Neuronal stem cell (in vitro differentiated cells): ENCODE data around the gene NAB1.

ENCODE experiments used
- DNase-seq: peaks from one replicate; pipeline ENCODE4 v3.0.0-alpha.2; 2013; ENCODE audit warnings: low spot score
- H2AFZ ChIP-seq: one replicate; pipeline ENCODE4 v1.6.1; 2013; ENCODE audit warnings: mild to moderate bottlenecking, low read length, inconsistent platforms
- H2AK5ac ChIP-seq: 2 replicates; pipeline ENCODE4 v1.6.1; 2013; ENCODE audit warnings: low read depth, mild to moderate bottlenecking, inconsistent platforms, low read length, moderate library complexity, mixed read lengths
- H2BK120ac ChIP-seq: 2 replicates; pipeline ENCODE4 v1.6.1; 2013; ENCODE audit warnings: low read depth, mild to moderate bottlenecking, inconsistent platforms, low read length, moderate library complexity, mixed read lengths
- H2BK12ac ChIP-seq: one replicate; pipeline ENCODE4 v1.6.1; 2013; ENCODE audit warnings: low read length, inconsistent platforms
- H2BK15ac ChIP-seq: 2 replicates; pipeline ENCODE4 v1.6.1; 2013; ENCODE audit warnings: mild to moderate bottlenecking, low read length, inconsistent platforms, mixed read lengths
- H2BK5ac ChIP-seq: one replicate; pipeline ENCODE4 v1.6.1; 2013; ENCODE audit warnings: inconsistent platforms, mild to moderate bottlenecking, low read length, moderate library complexity
- H3K14ac ChIP-seq: one replicate; pipeline ENCODE4 v1.6.1; 2013; ENCODE audit warnings: low read length, inconsistent platforms
- H3K18ac ChIP-seq: 2 replicates; pipeline ENCODE4 v1.6.1; 2013; ENCODE audit warnings: low read length, inconsistent platforms
- H3K23ac ChIP-seq: 2 replicates; pipeline ENCODE4 v1.6.1; 2013; ENCODE audit warnings: low read depth, mild to moderate bottlenecking, mixed read lengths, low read length, inconsistent platforms; ENCODE audit not compliant: poor library complexity
- H3K27ac ChIP-seq: replicated peaks from 3 replicates; pipeline ENCODE4 v1.5.1; 2013; ENCODE audit warnings: low read length, inconsistent platforms
- H3K27me3 ChIP-seq, 3 experiments: 2 replicates each; pipeline ENCODE4 v1.6.1; 2013; ENCODE audit warnings: low read length in 3 of 3, mild to moderate bottlenecking in 2 of 3, inconsistent platforms in 1 of 3, low read depth in 1 of 3, mixed read lengths in 1 of 3, moderate library complexity in 1 of 3; ENCODE audit not compliant: control insufficient read depth in 3 of 3, insufficient read depth in 3 of 3
- H3K36me3 ChIP-seq, 2 donors: replicated peaks in 1 of 2; 2 replicates each; pipeline ENCODE4 v1.6.1; 2013; ENCODE audit warnings: low read length in 2 of 2; ENCODE audit not compliant: control insufficient read depth in 2 of 2, insufficient read depth in 2 of 2
- H3K4ac ChIP-seq: 2 replicates; pipeline ENCODE4 v1.6.1; 2013; ENCODE audit warnings: inconsistent platforms, mild to moderate bottlenecking, low read length, moderate library complexity
- H3K4me1 ChIP-seq, 2 donors: 1 replicate in 1 of 2; 2 replicates in 1 of 2; pipeline ENCODE4 v1.6.1; 2013; ENCODE audit warnings: low read length in 2 of 2, low read depth in 1 of 2; ENCODE audit not compliant: control insufficient read depth in 2 of 2, insufficient read depth in 1 of 2
- H3K4me2 ChIP-seq: one replicate; pipeline ENCODE4 v1.6.1; 2013; ENCODE audit warnings: mild to moderate bottlenecking, low read length, inconsistent platforms; ENCODE audit not compliant: insufficient read depth, poor library complexity, severe bottlenecking
- H3K4me3 ChIP-seq, 2 donors: 2 replicates each; pipeline ENCODE4 v1.5.1; 2013; ENCODE audit warnings: low read length in 2 of 2, mild to moderate bottlenecking in 2 of 2, inconsistent platforms in 1 of 2, moderate library complexity in 1 of 2
- H3K79me1 ChIP-seq: one replicate; pipeline ENCODE4 v1.6.1; 2013; ENCODE audit warnings: low read depth, mild to moderate bottlenecking, inconsistent platforms, low read length, moderate library complexity
- H3K9ac ChIP-seq: one replicate; pipeline ENCODE4 v1.6.1; 2013; ENCODE audit warnings: mild to moderate bottlenecking, low read depth, low read length, inconsistent platforms; ENCODE audit not compliant: poor library complexity
- H3K9me3 ChIP-seq, 2 donors: replicated peaks in 1 of 2; 2 replicates each; pipeline versions ENCODE3 to v1.6.1; 2013; ENCODE audit warnings: low read length in 2 of 2, mild to moderate bottlenecking in 2 of 2, inconsistent platforms in 1 of 2, low read depth in 1 of 2, mixed read lengths in 1 of 2, moderate library complexity in 1 of 2; ENCODE audit not compliant: control insufficient read depth in 2 of 2, insufficient read depth in 1 of 2
- H4K8ac ChIP-seq: one replicate; pipeline ENCODE4 v1.6.1; 2013; ENCODE audit warnings: low read depth, mild to moderate bottlenecking, inconsistent platforms, low read length, moderate library complexity
- H4K91ac ChIP-seq: one replicate; pipeline ENCODE4 v1.6.1; 2013; ENCODE audit warnings: low read length, low read depth, mild to moderate bottlenecking, inconsistent platforms; ENCODE audit not compliant: poor library complexity
- WGBS, 2 donors: extraction: QIAGEN DNeasy Blood & Tissue Kit; methylation state at CpG; one replicate each; pipeline ENCODE4 v1.1.7; 2013; ENCODE audit warnings: missing lambda C conversion rate in 2 of 2, mixed read lengths in 1 of 2; ENCODE audit not compliant: insufficient read length in 2 of 2, insufficient replicate concordance in 1 of 2; ENCODE audit errors: extremely low coverage in 2 of 2; 5-methylcytosine and 5-hydroxymethylcytosine counted together

Gene NAB1

GRCh38 chr2:190653931-190654330 is 5.0 kb downstream of the NAB1 start:
- no peaks in the 10 kb centered on the region for H3K27me3 ChIP-seq
- no peak for DNase-seq
- no peak overlapping the region for H3K4me3 ChIP-seq
- no peak overlapping the region for H3K4me2 ChIP-seq
- H2BK15ac ChIP-seq: no peak overlapping the region
- no peak overlapping the region for H4K91ac ChIP-seq
- H3K27ac ChIP-seq: no peak overlapping the region
- H2BK120ac ChIP-seq: no peak overlapping the region
- H3K9ac ChIP-seq: no peak overlapping the region
- no peak overlapping the region for H2AFZ ChIP-seq
- no peak overlapping the region for H3K18ac ChIP-seq
- H3K9me3 ChIP-seq: no peaks in the 10 kb centered on the region
- H3K79me1 ChIP-seq: peaks cover 5% of the 10 kb centered on the region
- H4K8ac ChIP-seq: no peak overlapping the region
- no peak overlapping the region for H3K14ac ChIP-seq
- no peak overlapping the region for H2BK12ac ChIP-seq
- no peak overlapping the region for H3K23ac ChIP-seq
- H3K4ac ChIP-seq: no peak overlapping the region
- H3K36me3 ChIP-seq: peaks cover 0 to 6% of the 10 kb centered on the region in 2 donors
- no peak overlapping the region for H2AK5ac ChIP-seq
- no peak overlapping the region for H2BK5ac ChIP-seq
- H3K4me1 ChIP-seq: peaks cover 0 to 4% of the 10 kb centered on the region in 2 donors

DNA sequence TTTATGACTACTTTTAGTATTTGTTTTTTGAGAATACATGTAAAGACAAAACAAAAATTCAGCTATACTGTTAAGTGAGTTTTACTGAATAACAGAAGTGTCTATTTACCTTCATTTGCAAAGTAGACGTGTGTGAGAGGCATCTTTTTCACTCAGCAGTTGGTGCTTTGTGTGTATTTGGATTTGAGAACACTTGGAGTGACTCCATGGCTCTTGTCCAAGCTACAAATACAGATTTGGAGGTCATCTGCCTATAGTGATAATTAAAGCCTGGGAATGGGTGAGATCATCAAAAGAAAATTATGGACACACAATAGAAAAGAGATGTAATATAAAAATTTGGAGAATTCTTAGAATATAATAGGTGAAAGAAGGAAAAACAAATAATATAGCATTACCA is 6.2 kb downstream of the NAB1 start:
- peaks cover 0 to 3% of the 10 kb centered on the region in 2 donors for H3K4me1 ChIP-seq
- H3K14ac ChIP-seq: no peak overlapping the region
- no peak overlapping the region for H4K8ac ChIP-seq
- peaks cover 0 to 2% of the 10 kb centered on the region in 2 donors for H3K9me3 ChIP-seq
- peaks cover 6 to 18% of the 10 kb centered on the region in 2 donors for H3K36me3 ChIP-seq
- no peak overlapping the region for H2BK15ac ChIP-seq
- no peak overlapping the region for H2BK12ac ChIP-seq
- H2BK120ac ChIP-seq: no peak overlapping the region
- H3K23ac ChIP-seq: no peak overlapping the region
- H3K18ac ChIP-seq: no peak overlapping the region
- no peak for DNase-seq
- no peaks in the 10 kb centered on the region for H3K27me3 ChIP-seq
- WGBS, 2 donors: no CpG with 5 or more reads among the region's 1 CpG
- H2AFZ ChIP-seq: no peak overlapping the region
- no peak overlapping the region for H3K9ac ChIP-seq
- no peak overlapping the region for H3K4me2 ChIP-seq
- peaks cover 4% of the 10 kb centered on the region for H3K79me1 ChIP-seq
- H3K27ac ChIP-seq: no peak overlapping the region
- no peak overlapping the region for H3K4ac ChIP-seq
- no peak overlapping the region for H2AK5ac ChIP-seq
- no peak overlapping the region for H4K91ac ChIP-seq
- no peak overlapping the region for H2BK5ac ChIP-seq
- H3K4me3 ChIP-seq: no peak overlapping the region

DNA sequence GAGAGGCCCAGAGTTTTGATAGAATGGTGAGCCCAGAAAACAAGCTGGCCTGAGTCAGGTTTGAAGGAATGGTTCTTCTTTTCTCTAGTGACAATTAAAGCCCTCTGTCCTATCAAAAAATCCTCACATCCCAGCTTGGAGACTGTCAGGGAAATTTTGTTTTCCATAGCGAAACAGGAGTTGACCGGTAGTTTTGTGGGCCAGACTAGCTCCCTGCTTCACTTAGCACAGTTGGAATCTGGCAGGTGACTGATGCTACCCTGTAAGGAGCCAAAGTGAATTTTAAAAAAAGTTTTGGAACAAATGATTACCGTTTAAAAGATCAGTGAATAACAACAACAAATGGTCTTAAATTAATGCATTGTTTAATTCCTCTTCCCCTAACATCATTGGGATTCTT is 6.7 kb downstream of the NAB1 start:
- H3K14ac ChIP-seq: no peak overlapping the region
- peaks cover 6 to 22% of the 10 kb centered on the region in 2 donors for H3K36me3 ChIP-seq
- no CpG with 5 or more reads among the region's 3 CpGs for WGBS, 2 donors

GRCh38 chr2:190656301-190656700 is 7.4 kb downstream of the NAB1 start:
- Histone ChIP-seq H3K4me3 (no peak overlapping the region), H2AK5ac (no peak overlapping the region), H2BK15ac (no peak overlapping the region), H2BK5ac (no peak overlapping the region), H3K4me2 (no peak overlapping the region), H3K23ac (no peak overlapping the region), H2AFZ (no peak overlapping the region), H3K9ac (no peak overlapping the region), H3K27me3 (no peaks in the 10 kb centered on the region), H3K27ac (no peak overlapping the region), H3K4ac (no peak overlapping the region), H4K8ac (no peak overlapping the region), H4K91ac (no peak overlapping the region), H3K9me3 (peaks cover 0 to 2% of the 10 kb centered on the region in 2 donors), H3K14ac (no peak overlapping the region), H2BK12ac (no peak overlapping the region), H3K4me1 (no peaks in the 10 kb centered on the region), H3K36me3 (peaks cover 6 to 29% of the 10 kb centered on the region in 2 donors), H3K18ac (no peak overlapping the region), H2BK120ac (no peak overlapping the region), H3K79me1 (peaks cover 5% of the 10 kb centered on the region)
- WGBS, 2 donors: no CpG with 5 or more reads among the region's 2 CpGs
- no peak for DNase-seq

More for the DNA sequence above, 6.7 kb downstream of the NAB1 start:
- no peak overlapping the region for H4K8ac ChIP-seq
- no peak overlapping the region for H3K27ac ChIP-seq
- H3K79me1 ChIP-seq: peaks cover 4% of the 10 kb centered on the region
- DNase-seq: no peak
- no peak overlapping the region for H3K4me2 ChIP-seq
- H3K23ac ChIP-seq: no peak overlapping the region
- peaks cover 0 to under 1% of the 10 kb centered on the region in 2 donors for H3K4me1 ChIP-seq
- H3K4ac ChIP-seq: no peak overlapping the region
- H2AK5ac ChIP-seq: no peak overlapping the region
- no peak overlapping the region for H3K18ac ChIP-seq
- H4K91ac ChIP-seq: no peak overlapping the region
- no peak overlapping the region for H3K9ac ChIP-seq
- no peak overlapping the region for H3K4me3 ChIP-seq
- no peaks in the 10 kb centered on the region for H3K27me3 ChIP-seq
- H2BK120ac ChIP-seq: no peak overlapping the region
- H2AFZ ChIP-seq: no peak overlapping the region
- H2BK15ac ChIP-seq: no peak overlapping the region
- H2BK5ac ChIP-seq: no peak overlapping the region
- peaks cover 0 to 2% of the 10 kb centered on the region in 2 donors for H3K9me3 ChIP-seq
- H2BK12ac ChIP-seq: no peak overlapping the region
